Trophoblast cell (in vitro differentiated cells and primary cell): ENCODE measurements around the gene CLDN11.

ENCODE experiments used
- DNase-seq, 2 donors: peaks; one replicate each; pipeline ENCODE4 v3.0.0-alpha.2; 2016
- H2AFZ ChIP-seq: 2 replicates; pipeline ENCODE4 v1.6.1; 2013; ENCODE audit warnings: low read length, moderate library complexity, mild to moderate bottlenecking; ENCODE audit not compliant: insufficient read depth, poor library complexity
- H2AK5ac ChIP-seq: 2 replicates; pipeline ENCODE4 v1.6.1; 2013; ENCODE audit warnings: mild to moderate bottlenecking, low read length
- H2BK120ac ChIP-seq: 2 replicates; pipeline ENCODE4 v1.6.1; 2013; ENCODE audit warnings: low read length, mild to moderate bottlenecking, moderate library complexity; ENCODE audit not compliant: insufficient read depth, poor library complexity
- H2BK12ac ChIP-seq: 2 replicates; pipeline ENCODE4 v1.6.1; 2013; ENCODE audit warnings: mild to moderate bottlenecking, low read length, moderate library complexity
- H2BK5ac ChIP-seq: 2 replicates; pipeline ENCODE4 v1.6.1; 2013; ENCODE audit warnings: low read length, low read depth, moderate library complexity, mild to moderate bottlenecking; ENCODE audit not compliant: poor library complexity
- H3K14ac ChIP-seq: 2 replicates; pipeline ENCODE4 v1.6.1; 2013; ENCODE audit warnings: mild to moderate bottlenecking, low read length
- H3K18ac ChIP-seq: 2 replicates; pipeline ENCODE4 v1.6.1; 2013; ENCODE audit warnings: mild to moderate bottlenecking, low read length
- H3K23ac ChIP-seq: 2 replicates; pipeline ENCODE4 v1.6.1; 2013; ENCODE audit warnings: low read length
- H3K27ac ChIP-seq: 2 replicates; pipeline ENCODE4 v1.5.1; 2013; ENCODE audit warnings: low read depth, mild to moderate bottlenecking, inconsistent platforms, low read length, moderate library complexity
- H3K27me3 ChIP-seq: 2 replicates; pipeline ENCODE4 v1.6.1; 2013; ENCODE audit warnings: inconsistent platforms, mild to moderate bottlenecking, low read length, moderate library complexity; ENCODE audit not compliant: insufficient read depth
- H3K36me3 ChIP-seq, 2 experiments: 1 replicate in 1 of 2; 2 replicates in 1 of 2; pipeline ENCODE4 v1.6.1; 2013; ENCODE audit warnings: low read length in 2 of 2, mild to moderate bottlenecking in 2 of 2, moderate library complexity in 1 of 2; ENCODE audit not compliant: insufficient read depth in 2 of 2, control insufficient read depth in 1 of 2
- H3K4ac ChIP-seq: 2 replicates; pipeline ENCODE4 v1.6.1; 2013; ENCODE audit warnings: low read depth, mild to moderate bottlenecking, low read length, moderate library complexity
- H3K4me1 ChIP-seq, 2 experiments: 1 replicate in 1 of 2; 2 replicates in 1 of 2; pipeline ENCODE4 v1.6.1; 2013; ENCODE audit warnings: low read length in 2 of 2, mild to moderate bottlenecking in 2 of 2, moderate library complexity in 1 of 2; ENCODE audit not compliant: insufficient read depth in 2 of 2, control insufficient read depth in 1 of 2
- H3K4me2 ChIP-seq: 2 replicates; pipeline ENCODE4 v1.6.1; 2013; ENCODE audit warnings: inconsistent platforms, mild to moderate bottlenecking, low read length, moderate library complexity
- H3K4me3 ChIP-seq: 2 replicates; pipeline ENCODE4 v1.5.1; 2013; ENCODE audit warnings: mild to moderate bottlenecking, low read depth, low read length, inconsistent platforms
- H3K79me1 ChIP-seq: one replicate; pipeline ENCODE4 v1.6.1; 2013; ENCODE audit warnings: low read length
- H3K79me2 ChIP-seq: 2 replicates; pipeline ENCODE4 v1.6.1; 2013; ENCODE audit warnings: low read length, mild to moderate bottlenecking; ENCODE audit not compliant: control insufficient read depth, insufficient read depth, poor library complexity
- H3K9ac ChIP-seq: 2 replicates; pipeline ENCODE4 v1.6.1; 2013; ENCODE audit warnings: mild to moderate bottlenecking, low read length
- H3K9me3 ChIP-seq: 2 replicates; pipeline ENCODE4 v1.6.1; 2013; ENCODE audit warnings: low read depth, mild to moderate bottlenecking, control low read depth, inconsistent platforms, low read length; ENCODE audit not compliant: insufficient read depth
- H4K12ac ChIP-seq: 2 replicates; pipeline ENCODE4 v1.6.1; 2013; ENCODE audit warnings: low read depth, mild to moderate bottlenecking, low read length, moderate library complexity
- H4K8ac ChIP-seq: 2 replicates; pipeline ENCODE4 v1.6.1; 2013; ENCODE audit warnings: low read depth, mild to moderate bottlenecking, low read length, moderate library complexity
- H4K91ac ChIP-seq: one replicate; pipeline ENCODE4 v1.6.1; 2013; ENCODE audit warnings: low read depth, mild to moderate bottlenecking, low read length, moderate library complexity
- WGBS: extraction: QIAGEN DNeasy Blood & Tissue Kit; methylation state at CpG from one replicate; pipeline ENCODE4 v1.1.7; 2013; ENCODE audit warnings: missing lambda C conversion rate; ENCODE audit not compliant: insufficient read length, insufficient coverage; ENCODE audit errors: extremely low coverage; 5-methylcytosine and 5-hydroxymethylcytosine counted together

The CLDN11 gene

GRCh38 chr3:170448584-170448983 lies 29.9 kb downstream of the CLDN11 start:
- WGBS: no CpG with 5 or more reads among the region's 3 CpGs
- Histone ChIP-seq H3K23ac (no peak overlapping the region), H3K18ac (no peak overlapping the region), H3K79me2 (no peaks in the 10 kb centered on the region), H2AK5ac (no peak overlapping the region), H3K9me3 (no peaks in the 10 kb centered on the region), H2BK5ac (no peak overlapping the region), H3K79me1 (no peaks in the 10 kb centered on the region), H3K27me3 (no peaks in the 10 kb centered on the region), H3K4me2 (no peak overlapping the region), H4K8ac (no peak overlapping the region), H2BK12ac (no peak overlapping the region), H3K4me1 (no peaks in the 10 kb centered on the region), H4K12ac (no peak overlapping the region), H4K91ac (no peak overlapping the region), H3K27ac (no peak overlapping the region), H3K9ac (no peak overlapping the region), H2AFZ (no peak overlapping the region), H3K36me3 (no peaks in the 10 kb centered on the region), H2BK120ac (no peak overlapping the region), H3K4ac (no peak overlapping the region), H3K4me3 (no peak overlapping the region), H3K14ac (no peak overlapping the region)
- no peak for DNase-seq

DNA sequence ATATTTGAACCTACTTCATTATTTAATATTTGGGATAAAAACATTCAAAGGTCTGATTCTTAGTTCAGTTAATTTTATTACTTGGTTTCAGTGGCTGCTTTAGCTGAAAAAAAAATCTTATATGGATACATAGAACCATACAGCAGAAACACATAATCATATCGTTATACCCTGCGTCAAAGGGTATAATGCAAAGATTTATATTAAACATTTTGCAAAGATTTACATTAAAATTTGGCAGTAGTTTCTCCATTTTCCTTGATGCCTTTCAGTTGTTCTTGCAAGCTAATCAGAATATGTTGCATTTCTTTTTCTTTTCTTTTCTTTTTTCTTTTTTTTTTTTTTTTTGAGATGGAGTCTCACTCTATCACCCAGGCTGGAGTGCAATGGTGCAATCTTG lies 31.4 kb downstream of the CLDN11 start:
- no peaks in the 10 kb centered on the region for H3K79me1 ChIP-seq
- DNase-seq: no peak
- H4K8ac ChIP-seq: no peak overlapping the region
- H3K27ac ChIP-seq: no peak overlapping the region
- no peaks in the 10 kb centered on the region for H3K36me3 ChIP-seq
- H3K23ac ChIP-seq: no peak overlapping the region
- no peak overlapping the region for H4K12ac ChIP-seq
- no peak overlapping the region for H3K4ac ChIP-seq
- H3K4me3 ChIP-seq: no peak overlapping the region
- H3K9me3 ChIP-seq: no peaks in the 10 kb centered on the region
- no peaks in the 10 kb centered on the region for H3K27me3 ChIP-seq
- H2BK120ac ChIP-seq: no peak overlapping the region
- H3K9ac ChIP-seq: no peak overlapping the region
- H3K4me2 ChIP-seq: no peak overlapping the region
- H2AFZ ChIP-seq: no peak overlapping the region
- no peak overlapping the region for H2AK5ac ChIP-seq
- no peak overlapping the region for H2BK5ac ChIP-seq
- no peaks in the 10 kb centered on the region for H3K79me2 ChIP-seq
- WGBS: no CpG with 5 or more reads among the region's 2 CpGs
- H4K91ac ChIP-seq: no peak overlapping the region
- no peak overlapping the region for H3K14ac ChIP-seq
- H3K18ac ChIP-seq: no peak overlapping the region
- no peak overlapping the region for H2BK12ac ChIP-seq
- H3K4me1 ChIP-seq: no peaks in the 10 kb centered on the region

DNA sequence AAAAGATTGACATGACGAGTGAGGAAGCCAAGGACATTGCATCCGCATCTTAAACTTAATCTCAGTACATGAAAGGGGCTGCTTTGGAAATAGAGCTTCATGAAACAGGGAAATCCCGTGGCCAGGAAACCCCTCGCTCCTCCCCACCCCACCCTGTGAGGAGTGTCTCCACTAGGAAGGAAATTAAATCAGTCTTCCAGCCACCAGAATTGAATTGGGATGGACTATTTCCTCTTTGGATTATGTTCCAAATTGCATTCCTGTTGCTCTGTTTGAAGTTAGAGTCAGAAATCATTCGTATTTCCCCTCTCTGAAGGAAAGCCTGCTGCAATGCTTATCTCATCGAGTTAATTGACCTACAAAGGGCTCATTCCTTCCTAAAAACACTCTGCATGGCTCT lies 35.8 kb downstream of the CLDN11 start:
- Histone ChIP-seq H3K27ac (no peak overlapping the region), H2AFZ (no peak overlapping the region), H4K8ac (no peak overlapping the region), H2BK120ac (no peak overlapping the region), H3K79me2 (no peaks in the 10 kb centered on the region), H3K27me3 (no peaks in the 10 kb centered on the region), H3K9ac (no peak overlapping the region), H3K4me3 (no peak overlapping the region), H2BK12ac (no peak overlapping the region), H3K4me2 (no peak overlapping the region), H3K36me3 (no peaks in the 10 kb centered on the region), H3K9me3 (no peaks in the 10 kb centered on the region), H2AK5ac (no peak overlapping the region), H3K4me1 (no peaks in the 10 kb centered on the region), H3K79me1 (no peaks in the 10 kb centered on the region), H3K14ac (no peak overlapping the region), H2BK5ac (no peak overlapping the region), H4K91ac (no peak overlapping the region), H3K23ac (no peak overlapping the region), H3K4ac (no peak overlapping the region), H4K12ac (no peak overlapping the region), H3K18ac (no peak overlapping the region)
- no CpG with 5 or more reads among the region's 6 CpGs for WGBS
- no peak for DNase-seq

- WGBS: no CpG with 5 or more reads among the region's 4 CpGs
- Histone ChIP-seq H3K79me2 (no peaks in the 10 kb centered on the region), H3K23ac (no peak overlapping the region), H3K14ac (no peak overlapping the region), H3K4me3 (no peak overlapping the region), H3K79me1 (no peaks in the 10 kb centered on the region), H2BK120ac (no peak overlapping the region), H3K9me3 (no peaks in the 10 kb centered on the region), H3K27ac (no peak overlapping the region), H3K18ac (no peak overlapping the region), H2BK12ac (no peak overlapping the region), H3K36me3 (no peaks in the 10 kb centered on the region), H3K4me1 (no peaks in the 10 kb centered on the region), H4K12ac (no peak overlapping the region), H2AFZ (no peak overlapping the region), H4K8ac (no peak overlapping the region), H4K91ac (no peak overlapping the region), H3K4me2 (no peak overlapping the region), H3K9ac (no peak overlapping the region), H3K27me3 (no peaks in the 10 kb centered on the region), H3K4ac (no peak overlapping the region), H2BK5ac (no peak overlapping the region), H2AK5ac (no peak overlapping the region)
- no peak for DNase-seq
These were observed 39.6 kb downstream of the CLDN11 start for GRCh38 chr3:170458285-170458684.
